ENCODE measurements around the gene VSIG8. TPM values are rescaled to one million over a fixed set of nuclear protein-coding genes. Genes with fewer than 3 reads are reported as not detected.

VSIG8 gene
- total and polyA plus RNA-seq, 2 donors (not counting 3 experiments of a cell fraction or from before 2014, with no cell fraction given): not detected

- intact Hi-C loops (cut with micrococcal nuclease): no loop called here
- POLR2A ChIA-PET: no interaction called here
Measured at GRCh38 chr1:159838715-159839114, 23.7 kb downstream of the VSIG8 start.

More at GRCh38 chr1:159838715-159839114, 23.7 kb downstream of the VSIG8 start:
- H3K9me3 ChIP-seq (replicated peaks; ENCODE audit: control insufficient read depth, insufficient read depth, low read length): no peaks in the 10 kb centered on the region
- no peak for TF ChIP-seq FOS (IDR thresholded peaks at IDR 0.05; ENCODE audit: borderline replicate concordance, insufficient read depth, low read length)
- no peak for TF ChIP-seq MYC (IDR thresholded peaks at IDR 0.05; ENCODE audit: low read depth, low read length)
- no peak for TF ChIP-seq POLR2A (IDR thresholded peaks at IDR 0.05; ENCODE audit: low read depth, low read length)
- no peak for TF ChIP-seq EZH2 (IDR thresholded peaks at IDR 0.05; ENCODE audit: borderline replicate concordance, low read depth, low read length, severe bottlenecking)
- no peak for TF ChIP-seq POLR2AphosphoS5 (IDR thresholded peaks at IDR 0.05; ENCODE audit: insufficient read depth, low read depth, low read length)
- TF ChIP-seq MAX (IDR thresholded peaks at IDR 0.05; ENCODE audit: insufficient read depth, insufficient read length): no peak
- TF ChIP-seq GATA2 (IDR thresholded peaks at IDR 0.05; ENCODE audit: insufficient read depth, insufficient read length, low read depth, low read length): no peak
- no peak for TF ChIP-seq JUN (IDR thresholded peaks at IDR 0.05; ENCODE audit: borderline replicate concordance, insufficient read depth, insufficient read length, low read depth)
- TF ChIP-seq CTCF (IDR thresholded peaks at IDR 0.05; ENCODE audit: extremely low read depth in 1 of 2, insufficient read depth in 1 of 2, low read depth in 1 of 2, low read length in 2 of 2): no peak
- no peak overlapping the region for H3K4me3 ChIP-seq (replicated peaks in 1 of 3; ENCODE audit: insufficient read depth in 1 of 3, low read depth in 1 of 3, low read length in 3 of 3)
- FAIRE-seq: no peak
- DNase-seq (ENCODE audit: low read depth, low spot score): no peak
- no peaks in the 10 kb centered on the region for H3K79me2 ChIP-seq (ENCODE audit: control insufficient read depth, insufficient read depth, low read length)
- H3K27me3 ChIP-seq (ENCODE audit: control insufficient read depth in 2 of 2, insufficient read depth in 2 of 2, low read length in 2 of 2): no peaks in the 10 kb centered on the region
- H2AFZ ChIP-seq (ENCODE audit: low read depth, low read length): no peak overlapping the region
- no peaks in the 10 kb centered on the region for H4K20me1 ChIP-seq (replicated peaks; ENCODE audit: control insufficient read depth, extremely low read depth, insufficient read depth, low read length)
- H3K4me1 ChIP-seq (ENCODE audit: control insufficient read depth, extremely low read depth, insufficient read depth, low read length): no peaks in the 10 kb centered on the region
- H3K9me1 ChIP-seq (replicated peaks; ENCODE audit: control insufficient read depth, extremely low read depth, insufficient read depth, low read length): no peaks in the 10 kb centered on the region
- no peaks in the 10 kb centered on the region for H3K36me3 ChIP-seq (ENCODE audit: control insufficient read depth in 2 of 2, extremely low read depth in 1 of 2, insufficient read depth in 2 of 2, low read length in 2 of 2)
- CTCF ChIA-PET: interaction anchor here (2.5 kb wide), 1 partner anchor 52 kb away, joined by 15 read pairs; no protein-coding TSS in a partner anchor
- BruUV-seq (replicated peaks): no TSS peak
- no peak overlapping the region for H3K27ac ChIP-seq (ENCODE audit: insufficient read depth, low read depth, low read length)
- H3K4me2 ChIP-seq (ENCODE audit: insufficient read depth, low read length): no peak overlapping the region
- dilution Hi-C loops (cut with MboI; ENCODE audit: extremely low pct_ligation_motif_present, low sequenced_read_pairs): no loop called here
- H3K9ac ChIP-seq (replicated peaks; ENCODE audit: extremely low read depth, insufficient read depth, low read length): no peak overlapping the region
